GOT3 (cell line): ENCODE data around the gene GALNT17.
"Not testable (repeated sequence)": the region's sequence is repeated elsewhere in the genome, so short reads cannot be mapped to it uniquely, and the experiment has no call there.

Source experiments
- DNase-seq: peaks from one replicate; lab custom pipeline; 2025; ENCODE audit warnings: mixed read lengths; lab: John Stamatoyannopoulos, UW

The GALNT17 gene

DNA sequence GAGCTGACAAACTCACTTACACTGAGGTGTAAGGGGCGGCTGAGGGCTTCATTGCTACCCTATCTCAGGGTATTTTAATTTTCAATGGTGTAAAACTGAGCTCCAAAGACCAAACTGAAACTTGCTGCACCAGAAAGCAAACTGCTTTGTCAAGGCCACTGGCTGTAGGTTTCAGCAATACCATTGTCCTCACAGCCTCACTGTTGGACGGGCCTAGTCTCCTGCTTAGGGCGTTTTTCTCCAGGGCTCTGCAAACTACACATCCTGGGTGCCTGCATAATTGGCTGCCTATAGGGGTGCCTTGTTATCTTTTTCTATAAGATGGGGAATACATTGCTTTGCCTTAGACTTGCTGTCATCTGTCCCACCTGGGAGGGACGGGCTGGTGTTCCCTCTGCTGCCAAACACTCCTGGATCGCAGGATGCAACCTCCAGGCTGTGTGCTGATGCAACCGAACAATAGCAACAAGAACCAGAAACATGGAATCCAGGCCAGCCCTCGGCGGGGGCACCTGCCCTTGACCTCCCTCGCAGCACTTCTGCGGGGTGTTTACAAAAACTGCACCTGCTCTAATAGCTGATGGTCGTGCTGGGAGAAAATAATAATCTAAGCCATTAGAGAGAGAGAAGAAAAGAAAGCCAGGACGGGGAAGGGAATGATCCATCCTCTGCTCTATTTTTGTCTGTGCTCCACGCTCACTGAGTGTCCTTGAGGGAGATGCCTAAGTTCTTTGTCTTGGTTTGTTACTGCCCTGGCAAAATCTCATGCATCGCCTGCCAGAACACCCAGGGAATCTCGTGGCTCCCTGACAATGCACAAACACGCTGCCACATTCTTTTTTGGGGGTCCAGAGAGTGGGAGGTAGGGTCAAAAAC lies 104.5 kb downstream of the GALNT17 start:
- no peak for DNase-seq

DNA sequence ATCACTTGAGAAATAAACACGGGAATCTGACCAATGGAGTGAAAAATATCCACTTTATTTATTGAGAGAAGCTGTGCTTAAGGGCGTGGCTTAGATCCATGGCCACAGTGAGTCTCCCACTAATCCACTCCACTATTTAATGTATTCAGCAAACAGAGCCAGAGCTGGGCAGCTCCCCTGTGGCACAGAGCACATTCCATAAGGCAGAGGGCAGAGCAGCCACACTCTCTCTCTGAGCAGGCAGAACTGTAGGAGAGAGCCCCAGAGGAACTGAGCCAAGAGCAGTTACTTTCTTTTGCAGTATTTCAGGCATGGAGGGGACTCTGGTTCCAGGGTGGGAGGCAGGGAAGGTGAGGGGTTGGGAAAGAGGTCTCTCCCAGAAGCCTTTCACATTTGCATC lies 106.0 kb downstream of the GALNT17 start:
- DNase-seq: no peak

DNA sequence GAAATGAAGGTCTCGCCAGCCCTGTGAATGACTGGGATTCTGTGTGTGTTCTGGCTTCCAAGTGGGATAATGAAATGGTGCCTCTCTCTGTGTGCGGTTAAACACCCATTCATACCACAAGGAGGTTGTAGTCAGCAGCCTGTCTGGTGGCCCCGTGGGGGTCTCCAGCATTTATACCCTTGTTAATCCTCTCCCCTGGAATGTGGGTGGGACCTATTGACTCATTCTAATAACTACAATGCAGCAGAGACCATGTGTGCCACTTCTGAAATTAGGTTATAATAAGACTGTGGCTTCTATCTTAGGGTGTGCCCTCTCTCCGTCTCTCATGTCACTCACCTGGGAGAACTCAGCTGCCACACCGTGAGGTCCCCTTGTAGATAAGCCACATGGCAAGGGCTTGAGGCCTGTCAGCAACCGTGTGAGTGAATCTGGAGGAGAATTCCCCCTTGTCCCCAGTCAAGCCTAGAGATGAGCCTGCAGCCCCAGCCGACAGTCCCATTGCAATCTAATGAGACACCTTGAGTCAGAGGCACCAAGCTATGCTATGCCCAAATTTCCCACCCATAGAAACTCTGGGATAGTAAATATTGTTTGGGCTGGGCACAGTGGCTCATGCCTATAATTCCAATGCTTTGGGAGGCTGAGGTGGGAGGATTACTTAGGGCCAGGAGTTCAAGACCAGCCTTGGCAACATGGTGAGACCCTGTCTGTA lies 106.8 kb downstream of the GALNT17 start:
- no peak for DNase-seq

DNA sequence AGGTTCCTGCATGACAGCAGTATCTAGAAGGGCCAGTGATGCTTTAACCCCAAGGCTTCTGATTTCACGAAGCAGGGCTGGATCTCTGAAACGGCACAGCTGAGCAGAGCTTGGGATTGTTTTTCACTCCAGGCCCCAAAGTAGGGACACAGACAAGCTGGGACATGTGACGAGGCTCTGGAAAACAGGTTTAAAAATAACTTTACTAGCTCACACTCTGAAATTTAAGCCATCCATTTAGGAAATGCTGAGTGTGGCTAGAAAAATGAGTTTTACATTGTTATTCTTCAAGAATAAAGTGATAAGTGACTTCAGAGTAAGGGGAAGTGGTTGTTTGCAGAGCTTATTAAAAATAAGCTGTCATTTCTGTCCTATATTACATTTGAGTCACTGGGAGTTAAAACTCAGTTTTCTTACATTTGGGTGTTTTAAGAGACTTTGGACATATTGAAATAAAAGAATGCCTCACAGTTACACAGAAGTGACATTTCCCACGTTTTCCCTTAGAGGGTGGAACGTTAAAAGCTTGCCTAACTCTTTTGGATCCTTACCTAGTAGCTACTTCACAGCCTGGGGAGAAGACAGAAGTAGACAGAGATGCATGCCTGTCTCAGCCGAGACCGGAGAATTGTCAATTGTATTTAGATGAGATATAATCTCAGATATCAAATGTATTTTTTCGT lies 107.8 kb downstream of the GALNT17 start:
- DNase-seq: no peak

DNA sequence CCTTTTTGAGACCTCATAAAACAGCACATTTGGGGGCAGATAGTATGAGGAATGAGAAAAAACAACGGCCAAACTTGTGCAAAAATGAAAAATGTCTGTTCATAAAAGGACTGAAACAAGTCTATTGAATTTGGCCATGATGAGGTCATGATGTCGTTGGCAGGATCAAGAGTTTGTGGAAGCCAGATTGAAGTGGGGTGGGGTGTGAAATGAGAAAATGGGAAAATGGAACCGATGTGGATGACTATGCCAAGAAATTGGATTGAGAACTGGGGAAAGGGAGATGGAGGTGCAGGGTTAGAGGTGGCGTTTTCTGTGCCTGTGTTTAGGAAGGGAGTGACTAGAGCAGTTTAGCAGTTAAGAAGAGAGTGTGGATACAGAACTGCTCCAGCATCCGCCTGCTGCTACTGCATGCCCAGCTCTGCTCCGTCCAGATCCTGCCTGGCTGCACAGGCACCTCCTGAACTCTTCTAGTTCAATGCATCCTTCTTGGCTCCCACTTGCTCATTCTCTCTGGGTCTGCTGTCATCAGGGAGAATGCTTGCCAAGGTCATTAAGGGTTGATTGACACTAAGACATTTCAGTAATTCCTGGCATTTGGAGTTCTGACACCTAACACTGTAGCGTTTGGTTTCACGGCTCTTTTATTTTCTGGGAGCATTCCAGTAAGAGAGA lies 111.9 kb downstream of the GALNT17 start:
- no peak for DNase-seq

DNA sequence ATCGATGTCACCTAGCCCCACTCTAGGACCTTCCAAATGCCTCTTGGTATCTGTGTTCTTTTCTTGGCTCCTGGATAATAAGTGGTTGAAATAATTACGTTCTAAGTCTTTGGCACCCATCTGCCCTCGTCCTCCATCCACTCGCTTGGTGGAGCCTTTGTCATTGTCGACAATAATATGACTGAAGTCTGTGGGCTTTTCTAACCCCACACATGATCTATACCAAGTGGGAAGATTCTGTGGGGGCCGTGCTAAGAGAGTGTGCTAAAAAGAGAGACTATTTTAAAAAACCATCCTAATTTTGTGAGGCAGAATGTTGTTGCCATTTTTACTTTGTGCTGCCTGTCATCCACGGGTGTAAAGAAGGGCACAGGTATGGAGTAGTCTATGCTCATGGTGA lies 113.1 kb downstream of the GALNT17 start:
- no peak for DNase-seq

DNA sequence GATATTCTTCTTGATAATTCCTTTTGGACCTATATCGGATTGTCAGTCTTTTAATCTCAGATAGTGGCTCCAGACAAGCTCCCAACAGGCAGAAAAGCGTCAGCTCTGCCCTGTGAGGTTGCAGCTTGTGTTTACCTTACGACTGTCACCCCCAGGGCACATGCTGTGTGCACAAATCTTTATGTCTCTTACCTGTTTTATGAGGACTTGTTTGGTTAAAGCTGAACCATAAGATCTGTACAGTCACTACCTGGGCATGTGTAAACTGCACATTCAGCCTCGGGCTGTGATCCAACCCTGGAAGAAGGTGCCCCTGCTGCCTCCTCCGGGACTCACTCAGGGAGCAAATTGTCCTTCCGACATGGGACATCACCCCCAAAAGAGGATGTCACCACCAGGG lies 119.8 kb downstream of the GALNT17 start:
- no peak for DNase-seq

DNA sequence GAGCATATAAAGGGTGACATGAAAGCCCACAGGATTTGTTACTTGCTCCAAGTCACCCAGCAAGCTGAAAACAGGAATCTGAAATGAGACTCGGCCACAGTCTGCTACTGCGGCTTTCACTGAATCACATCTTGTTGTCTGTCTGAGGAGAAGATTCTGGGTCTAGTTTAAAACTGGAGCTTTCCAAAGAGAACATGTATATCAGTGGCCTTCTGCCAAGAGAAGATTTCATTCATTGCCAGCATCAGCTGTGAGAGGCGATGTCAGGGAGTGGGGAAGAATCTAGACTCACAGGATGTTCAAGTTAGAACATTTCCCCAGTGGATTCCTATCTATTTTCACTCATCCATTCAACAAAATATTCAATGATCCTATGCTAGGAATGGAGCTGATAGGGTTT lies 122.8 kb downstream of the GALNT17 start:
- no peak for DNase-seq

DNA sequence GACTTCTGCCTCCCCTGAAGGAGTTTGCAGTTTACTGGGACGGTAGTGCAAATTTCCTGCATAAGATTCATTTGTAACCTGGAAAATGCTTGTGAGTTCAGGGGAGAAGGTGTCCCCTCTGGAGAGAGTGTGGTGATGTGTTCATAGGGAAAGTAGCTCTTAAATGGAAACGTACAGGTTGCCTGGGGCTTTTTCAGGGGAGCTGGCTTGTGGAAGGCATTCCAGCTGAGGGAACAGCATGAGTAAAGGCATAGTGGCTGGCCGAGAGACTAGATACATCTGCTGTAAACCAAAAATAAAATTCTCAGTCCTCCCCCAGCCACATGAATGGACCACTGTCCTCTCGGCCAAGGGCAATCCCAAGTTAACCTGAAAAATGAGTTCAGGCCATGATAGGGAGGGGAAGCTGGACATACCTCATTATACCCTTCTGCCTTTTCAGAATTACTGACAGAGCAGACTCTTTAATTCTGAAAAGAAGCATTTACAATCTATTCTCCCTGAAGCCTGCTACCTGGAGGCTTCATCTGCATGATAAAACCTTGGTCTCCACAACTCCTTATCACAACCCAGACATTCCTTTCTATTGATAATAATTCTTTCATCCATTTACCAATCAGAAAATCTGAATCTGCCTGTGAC lies 123.7 kb downstream of the GALNT17 start:
- DNase-seq: no peak

DNA sequence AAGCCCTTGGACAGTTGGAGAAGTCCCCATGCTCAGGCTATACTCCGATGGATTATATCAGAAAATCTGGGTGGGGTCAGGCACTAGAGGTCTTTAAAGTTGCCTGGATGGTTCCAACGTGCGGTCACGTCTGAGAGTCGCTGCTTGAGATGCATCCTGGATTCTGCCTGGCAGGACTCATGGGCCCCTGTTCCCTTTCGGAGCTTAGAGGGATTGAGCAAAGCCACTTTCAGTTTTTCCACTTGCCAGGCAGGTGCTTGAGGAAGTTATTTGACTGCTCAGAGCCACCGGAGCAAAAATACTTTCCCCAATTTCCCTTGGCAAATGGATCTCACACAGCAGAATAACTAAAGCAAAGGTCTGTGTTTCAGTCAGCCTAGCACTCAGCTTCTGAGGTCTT lies 129.1 kb downstream of the GALNT17 start:
- DNase-seq: no peak

DNA sequence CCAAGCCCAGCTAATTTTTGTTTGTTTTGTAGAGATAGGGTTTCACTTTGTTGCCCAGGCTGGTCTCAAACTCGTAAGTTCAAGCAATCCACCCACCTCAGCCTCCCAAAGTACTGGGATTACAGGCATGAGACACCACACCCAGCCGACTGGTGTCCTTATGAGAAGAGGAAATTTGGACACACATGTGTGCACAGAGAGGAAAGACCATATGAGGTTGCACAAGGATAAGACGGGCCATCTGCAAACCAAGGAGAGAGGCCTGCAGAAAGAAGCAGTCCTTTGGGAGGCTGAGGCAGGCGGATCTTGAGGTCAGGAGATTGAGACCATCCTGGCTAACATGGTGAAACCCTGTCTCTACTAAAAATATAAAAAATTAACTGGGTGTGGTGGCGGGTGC lies 130.9 kb downstream of the GALNT17 start:
- not testable (repeated sequence) for DNase-seq

DNA sequence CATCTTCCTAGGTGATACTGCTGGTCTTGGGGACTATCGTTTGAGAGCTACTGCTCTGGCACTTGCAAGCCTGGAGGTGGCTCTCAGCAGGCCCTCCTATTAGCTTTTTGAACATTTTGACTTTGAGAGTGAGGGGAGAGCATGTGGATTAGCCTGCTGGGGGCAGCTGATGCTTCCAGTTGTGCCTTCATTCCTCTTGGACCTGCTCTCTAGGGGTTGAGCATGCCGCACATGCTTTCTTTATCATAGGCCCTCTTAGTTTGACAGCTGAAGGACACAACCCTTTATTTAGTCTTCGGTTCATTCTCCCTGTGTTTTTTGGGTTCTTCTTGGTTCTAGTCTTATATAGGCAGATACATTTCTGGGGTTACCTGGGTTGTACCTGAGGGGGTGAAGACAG lies 132.1 kb downstream of the GALNT17 start:
- no peak for DNase-seq

DNA sequence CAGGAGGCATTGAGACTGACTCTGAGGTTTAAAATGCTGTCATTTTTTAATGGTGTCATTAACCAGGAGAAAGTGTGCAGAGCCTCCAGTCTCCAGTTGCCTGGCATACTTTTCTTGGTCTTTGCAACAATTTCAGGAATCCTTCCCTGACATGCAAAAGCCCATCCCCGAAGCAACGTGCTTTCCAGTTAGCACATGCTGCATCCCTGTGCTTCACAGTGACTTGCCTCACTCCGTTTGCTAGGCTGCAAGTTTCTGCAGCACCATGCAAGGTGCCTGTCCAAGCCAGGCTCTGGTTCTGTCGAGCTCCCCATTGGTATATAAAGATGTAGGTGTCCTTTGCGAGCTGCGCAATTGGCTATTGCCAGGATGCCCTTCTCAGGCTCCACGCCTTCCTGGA lies 135.0 kb downstream of the GALNT17 start:
- no peak for DNase-seq

DNA sequence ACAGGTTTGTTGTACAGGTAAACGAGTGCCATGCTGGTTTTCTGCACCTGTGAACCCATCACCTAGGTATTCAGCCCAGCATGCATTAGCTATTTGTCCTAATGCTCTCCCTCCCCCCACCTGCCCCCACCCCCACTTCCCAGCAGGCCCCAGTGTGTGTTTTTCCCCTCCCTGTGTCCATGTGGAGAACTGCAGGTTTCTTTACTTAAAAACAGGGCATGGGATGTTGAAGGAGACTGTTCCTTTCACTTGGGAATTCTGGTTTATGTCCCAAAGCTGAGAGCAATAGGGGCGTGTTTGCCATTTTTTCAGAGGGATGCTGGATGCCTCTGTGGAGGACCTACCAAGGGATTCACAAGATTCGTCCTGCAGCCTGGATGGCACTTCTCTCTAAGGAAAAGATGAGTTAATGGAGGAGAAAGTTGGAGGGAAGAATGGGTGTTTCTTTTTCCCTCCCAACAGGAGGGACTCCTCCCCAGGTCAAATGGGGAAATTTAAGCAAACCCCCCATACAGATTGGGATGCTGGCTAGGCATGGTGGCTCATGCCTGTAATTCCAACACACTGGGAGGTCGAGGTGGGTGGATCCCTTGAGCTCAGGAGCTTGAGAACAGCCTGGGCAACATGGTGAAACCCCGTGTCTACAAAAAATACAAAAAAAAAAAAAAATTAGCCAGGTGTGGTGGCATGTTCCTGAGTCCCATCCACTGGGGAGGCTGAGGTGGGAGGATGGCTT lies 136.0 kb downstream of the GALNT17 start:
- DNase-seq: no peak

DNA sequence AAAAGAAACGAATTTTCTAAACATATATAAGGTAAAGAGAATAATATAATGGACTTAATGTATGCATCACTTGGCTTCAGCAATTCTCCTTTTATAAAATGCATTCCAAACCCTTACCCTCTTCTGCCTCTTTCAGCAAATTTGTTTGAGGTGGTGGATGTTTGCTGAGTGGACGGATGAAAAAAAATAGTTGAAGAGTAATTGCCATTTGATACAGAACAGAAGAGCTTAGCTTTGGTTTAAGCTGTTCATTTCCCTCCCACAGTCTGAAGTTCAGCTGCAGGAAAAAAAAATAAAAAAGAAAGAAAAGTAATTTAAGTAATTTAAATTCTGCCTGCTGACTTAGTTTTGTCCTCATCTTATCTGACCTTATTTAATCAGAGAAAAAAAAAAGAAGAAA lies 138.6 kb downstream of the GALNT17 start:
- no peak for DNase-seq

DNA sequence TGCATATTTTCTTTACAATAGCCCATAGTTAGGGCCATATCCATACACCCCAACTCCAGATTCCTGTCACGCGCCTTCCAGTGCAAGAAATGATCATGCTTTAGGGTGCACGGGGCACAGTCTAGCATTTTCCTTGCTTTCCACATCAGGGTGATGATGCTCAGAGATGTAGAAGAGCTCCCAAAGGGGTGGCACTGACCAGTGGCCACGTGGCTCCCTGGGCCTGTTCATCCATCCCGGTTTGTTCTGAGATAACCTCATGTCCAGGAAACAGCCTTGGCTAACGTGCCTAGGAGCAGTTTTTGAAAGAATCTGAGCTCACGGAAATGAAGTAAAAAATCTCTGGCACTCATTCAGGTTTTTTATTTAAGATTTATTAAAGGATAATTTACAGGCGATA lies 139.3 kb downstream of the GALNT17 start:
- DNase-seq: no peak

DNA sequence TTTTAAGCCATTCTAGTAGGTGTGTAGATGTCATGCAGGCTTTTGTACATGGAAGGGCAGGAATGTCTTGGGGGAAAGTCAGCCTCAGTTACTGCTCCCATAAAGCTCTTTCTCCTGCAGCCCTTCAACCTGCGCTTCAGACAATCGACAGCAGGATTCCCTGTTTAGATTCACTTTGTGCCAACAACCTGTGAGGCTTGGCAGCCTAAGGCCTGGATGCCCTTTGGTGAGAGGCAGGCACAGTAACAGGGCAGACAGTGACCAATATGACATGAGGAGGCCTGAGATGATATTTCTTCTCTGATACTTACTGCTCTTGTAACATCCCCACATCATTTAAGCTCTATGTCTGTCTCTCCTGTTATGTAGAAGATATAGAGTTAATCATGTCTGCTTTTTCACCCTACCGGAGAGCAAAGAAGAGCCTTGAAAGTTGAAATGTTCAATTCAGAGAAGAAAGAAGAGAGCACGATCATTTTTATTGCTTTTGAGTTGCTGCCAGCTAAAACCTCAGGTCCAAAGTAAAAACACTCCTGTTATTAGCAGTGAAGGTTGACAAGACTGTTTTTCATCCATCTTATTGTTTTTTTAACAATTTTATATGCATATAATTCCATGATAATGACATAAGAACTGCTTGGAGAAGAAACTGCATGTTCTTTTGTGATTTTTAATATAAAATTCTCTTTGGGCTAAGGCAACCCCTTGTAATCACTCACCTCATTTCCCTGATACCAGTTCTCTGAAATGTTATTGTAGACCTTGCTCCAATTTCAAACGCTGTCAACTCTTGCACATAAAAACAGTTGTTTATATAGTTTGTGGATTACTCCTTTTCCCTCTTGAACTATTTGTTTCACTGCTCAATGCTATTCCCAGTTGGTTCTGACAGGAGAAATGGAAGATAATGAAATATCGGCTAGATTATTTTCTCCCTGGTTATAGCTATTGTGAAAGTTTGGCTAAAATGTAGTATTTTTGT lies 140.9 kb downstream of the GALNT17 start:
- no peak for DNase-seq

DNA sequence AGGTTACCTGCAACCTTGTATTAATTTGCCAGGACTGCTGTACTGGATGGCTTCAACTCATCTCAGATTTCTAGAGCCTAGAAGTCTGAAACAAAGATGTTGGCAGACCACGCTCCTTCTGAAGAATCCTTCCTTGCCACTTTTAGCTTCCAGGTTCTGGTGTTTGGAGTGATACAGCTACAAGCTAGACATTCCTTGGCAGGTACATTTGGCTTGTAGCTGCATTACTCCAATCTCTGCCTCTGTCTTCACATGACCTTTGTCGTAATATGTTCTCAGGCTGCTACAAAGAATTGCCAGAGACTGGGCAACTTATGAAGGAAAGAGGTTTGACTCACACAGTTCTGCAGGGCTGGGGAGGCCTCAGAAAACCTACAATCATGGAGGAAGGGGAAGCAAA lies 146.3 kb downstream of the GALNT17 start:
- DNase-seq: no peak

DNA sequence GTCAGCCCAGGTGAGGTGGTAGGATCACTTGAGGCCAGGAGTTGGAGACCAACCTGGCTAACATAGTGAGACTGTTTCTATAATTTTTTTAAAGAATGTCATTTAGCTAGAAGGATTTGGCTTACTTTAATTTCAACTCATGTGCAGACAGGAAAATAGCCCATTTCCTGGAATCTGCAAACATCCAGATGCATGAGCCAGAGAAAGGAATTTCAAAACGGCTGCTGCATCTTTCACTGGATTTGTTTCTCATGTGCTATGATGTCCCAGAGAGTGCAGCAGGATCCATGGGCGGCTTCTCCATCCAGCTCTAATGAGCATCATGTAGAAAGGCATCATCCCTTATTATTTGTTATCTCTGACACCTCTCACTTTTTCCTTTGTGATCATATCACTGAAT lies 149.3 kb downstream of the GALNT17 start:
- no peak for DNase-seq

DNA sequence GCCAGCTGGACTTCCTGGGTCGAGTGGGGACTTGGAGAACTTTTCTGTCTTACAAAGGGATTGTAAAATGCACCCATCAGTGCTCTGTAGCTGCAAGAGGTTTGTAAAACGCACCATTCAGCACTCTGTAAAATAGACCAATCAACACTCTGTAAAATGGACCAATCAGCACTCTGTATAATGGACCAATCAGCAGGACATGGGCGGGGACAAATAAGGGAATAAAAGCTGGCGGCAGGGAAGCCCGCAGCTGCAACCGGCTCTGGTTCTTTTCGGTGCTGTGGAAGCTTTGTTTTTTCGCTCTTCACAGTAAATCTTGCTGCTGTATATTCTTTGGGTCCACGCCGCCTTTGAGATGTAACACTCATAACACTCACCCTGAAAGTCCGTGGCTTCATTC lies 151.9 kb downstream of the GALNT17 start:
- DNase-seq: no peak
